GM20431 (cell line): ENCODE measurements around the gene NPB.

ENCODE experiments used
- in situ Hi-C: fragments of 300-500 bp; cut with MseI, MboI; formaldehyde crosslinking; loops from one replicate; pipeline ENCODE4 v1.15.0; 2020; ENCODE audit warnings: low sequenced_read_pairs; ENCODE audit not compliant: unreplicated experiment

Gene NPB

DNA sequence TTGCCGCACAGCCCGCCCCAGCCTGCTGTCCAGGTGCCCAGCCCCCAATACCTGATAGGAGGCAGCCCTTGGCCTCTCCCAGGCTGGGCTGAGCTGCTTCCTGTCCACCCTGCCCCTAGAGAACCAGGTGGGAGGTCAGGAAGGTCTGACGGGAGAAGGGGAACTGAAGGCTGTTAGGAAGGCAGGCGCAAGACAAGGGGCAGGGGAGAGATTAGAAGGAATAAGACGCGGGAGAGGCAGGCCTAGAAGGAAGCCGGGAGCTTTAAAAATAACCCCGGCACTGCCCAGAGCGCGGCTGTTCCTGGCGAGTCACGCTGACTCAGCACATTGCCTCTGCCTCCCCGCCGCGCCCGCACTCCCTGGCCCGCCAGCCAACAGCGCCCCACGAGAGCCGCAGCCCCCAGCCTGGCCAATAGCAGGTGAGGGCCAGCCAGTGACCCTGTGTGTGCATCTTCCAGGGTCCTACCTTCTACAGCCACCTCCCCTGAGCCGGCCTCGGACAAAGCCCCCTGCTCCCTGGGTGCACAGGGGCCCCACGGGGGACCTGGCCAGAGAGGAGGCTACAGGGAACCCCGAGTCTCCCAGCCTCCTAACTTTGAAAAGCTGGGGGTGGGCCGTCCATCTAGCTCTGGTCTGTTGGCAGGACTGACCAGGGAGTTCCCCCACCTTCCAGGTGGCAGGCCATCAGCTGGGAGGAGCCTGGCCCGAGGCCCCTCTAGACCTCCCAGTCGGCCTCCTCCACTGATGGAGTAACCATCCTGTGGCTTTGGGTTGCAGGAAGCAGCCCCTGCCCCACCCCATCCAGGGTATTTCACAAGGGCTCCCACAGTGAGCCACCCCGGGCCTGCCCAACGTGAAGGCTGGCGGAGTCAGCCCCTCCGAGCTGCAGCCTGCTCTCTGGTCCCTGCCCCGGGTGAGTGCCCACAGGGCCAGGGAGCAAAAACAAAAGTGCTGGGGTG is 21.5 kb downstream of the NPB start:
- in situ Hi-C loops = no loop called here

DNA sequence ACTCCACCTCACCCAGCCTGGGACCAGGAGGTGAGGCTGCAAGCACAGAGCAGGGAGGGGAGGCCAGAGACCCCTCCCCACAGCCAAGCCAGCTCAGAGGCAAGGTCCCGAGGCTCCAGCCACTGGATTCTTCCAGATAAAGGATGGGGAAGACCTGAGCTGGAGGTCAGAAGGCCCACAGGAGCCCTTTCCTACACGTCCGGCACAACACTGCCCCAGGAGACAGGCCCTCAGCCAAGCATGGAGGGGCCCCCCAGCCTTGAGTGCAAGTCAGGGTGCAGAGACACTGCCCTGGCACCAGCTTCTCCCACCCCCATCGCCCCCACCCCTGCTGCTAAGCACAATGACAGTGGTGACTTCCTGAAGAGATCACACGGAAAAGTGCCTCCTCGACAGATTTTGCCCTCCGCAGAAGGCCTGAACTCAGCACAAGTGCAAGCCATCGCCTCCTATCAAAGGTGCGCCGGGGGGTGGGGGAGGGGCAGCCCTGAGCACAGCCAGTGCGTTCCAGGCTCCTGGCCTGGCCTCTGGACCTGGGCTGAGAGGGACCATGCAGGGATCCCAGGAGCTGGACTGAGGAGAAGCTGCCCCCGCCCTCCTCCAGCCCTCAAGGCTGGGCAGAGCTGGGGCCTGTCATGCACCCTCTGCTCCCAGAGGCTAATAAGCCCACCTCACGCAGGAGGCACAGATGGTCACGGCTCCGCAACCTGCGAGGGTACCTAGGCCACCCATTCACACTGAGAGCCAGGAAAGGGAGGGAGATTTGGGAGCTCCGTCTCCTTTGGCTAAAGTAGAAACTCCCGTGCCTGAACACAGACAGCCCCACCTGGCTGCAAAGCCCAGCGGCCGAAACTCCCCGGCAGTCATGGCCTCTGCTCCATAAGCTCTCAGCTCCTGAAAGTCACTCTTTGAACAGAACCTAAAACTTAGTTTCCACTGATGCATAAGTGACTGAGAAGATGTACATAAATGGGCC is 22.8 kb downstream of the NPB start:
- in situ Hi-C loops = no loop called here

DNA sequence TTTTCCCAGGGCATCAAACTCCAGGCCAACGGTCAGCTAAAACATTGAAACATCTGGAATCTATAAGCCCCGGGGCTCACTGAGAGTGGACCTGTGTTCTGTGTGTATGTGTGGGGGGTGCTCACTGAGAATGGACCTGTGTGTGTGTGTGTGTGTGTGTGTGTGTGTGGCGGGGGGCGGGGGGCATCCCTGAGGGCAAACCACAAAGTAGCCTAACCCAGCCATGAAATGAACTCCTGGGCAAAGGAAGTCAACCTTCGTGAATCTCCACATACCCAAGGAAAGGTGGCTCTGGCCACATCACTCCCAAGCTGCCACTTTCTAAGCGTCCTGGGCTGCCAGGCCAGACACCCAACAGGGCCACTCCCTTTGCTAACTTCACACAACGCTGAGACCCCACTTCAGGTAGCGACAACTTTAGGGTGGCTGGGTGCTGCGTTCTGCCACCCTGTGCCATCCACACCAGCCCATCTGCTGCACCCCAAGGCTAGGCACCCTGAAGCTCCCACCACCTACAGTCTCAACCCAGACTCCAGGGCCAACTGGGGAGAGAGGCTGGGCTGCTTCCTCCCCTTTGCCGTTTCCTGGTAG is 23.9 kb downstream of the NPB start:
- in situ Hi-C loops = no loop called here

DNA sequence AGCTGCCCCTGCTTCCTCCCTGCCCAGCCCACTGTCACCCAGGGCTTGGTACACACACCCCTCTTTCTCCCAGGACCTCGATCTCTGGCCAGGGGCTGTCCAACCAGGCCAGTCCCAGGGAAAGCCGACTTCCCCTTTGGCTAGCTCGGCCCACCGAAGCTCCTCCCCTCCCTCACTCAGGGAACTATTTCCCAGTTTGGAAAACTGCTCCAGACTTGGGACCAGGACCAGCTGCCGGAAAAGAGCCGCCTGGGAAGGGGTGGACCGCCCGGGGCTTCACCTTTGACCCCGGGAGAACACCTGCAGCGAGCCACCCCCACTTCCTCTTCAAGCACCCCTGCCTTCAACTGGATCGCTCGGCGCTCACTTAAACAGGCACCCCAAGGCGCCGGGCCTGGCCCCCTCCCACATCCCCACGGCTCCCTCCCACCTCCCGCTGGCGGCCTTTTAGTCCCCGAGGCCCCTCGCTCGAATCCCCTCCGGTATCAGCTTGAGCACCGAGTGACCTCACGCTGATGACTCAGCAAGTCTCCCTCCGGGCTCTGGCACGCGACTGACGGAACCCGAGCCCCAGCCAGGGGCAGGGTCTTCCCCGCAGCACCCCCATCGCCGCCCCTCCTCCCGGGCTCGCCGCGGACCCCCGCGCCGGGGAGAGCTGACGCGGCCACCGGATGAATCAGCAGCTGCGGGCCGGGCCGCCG is 24.6 kb downstream of the NPB start:
- in situ Hi-C loops = no loop called here

DNA sequence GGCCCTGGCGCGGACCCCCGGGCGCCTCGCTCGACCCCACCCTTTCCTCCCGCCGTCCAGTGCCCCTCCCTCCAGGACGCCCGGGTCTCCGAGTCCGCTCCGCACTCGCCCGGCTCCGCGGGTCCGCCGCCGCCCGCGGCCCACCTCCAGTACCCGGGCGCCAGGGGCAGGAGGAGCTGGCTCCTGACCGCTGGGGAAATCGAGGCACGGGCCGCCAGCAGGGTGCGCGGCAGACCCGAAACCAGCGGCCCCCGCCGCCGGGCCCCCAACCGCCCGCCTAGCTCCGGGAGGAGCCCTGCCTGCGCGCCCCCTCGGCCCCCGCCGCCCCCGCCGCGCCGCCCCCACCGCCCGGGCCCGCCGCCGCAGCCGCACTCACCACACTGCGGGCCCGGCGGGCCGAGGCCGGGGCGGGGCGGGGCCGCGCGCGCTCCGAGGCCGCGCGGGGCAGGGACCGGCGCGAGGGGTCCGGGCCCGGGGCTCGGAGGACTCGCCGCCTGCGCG is 25.2 kb downstream of the NPB start:
- in situ Hi-C loops = no loop called here

DNA sequence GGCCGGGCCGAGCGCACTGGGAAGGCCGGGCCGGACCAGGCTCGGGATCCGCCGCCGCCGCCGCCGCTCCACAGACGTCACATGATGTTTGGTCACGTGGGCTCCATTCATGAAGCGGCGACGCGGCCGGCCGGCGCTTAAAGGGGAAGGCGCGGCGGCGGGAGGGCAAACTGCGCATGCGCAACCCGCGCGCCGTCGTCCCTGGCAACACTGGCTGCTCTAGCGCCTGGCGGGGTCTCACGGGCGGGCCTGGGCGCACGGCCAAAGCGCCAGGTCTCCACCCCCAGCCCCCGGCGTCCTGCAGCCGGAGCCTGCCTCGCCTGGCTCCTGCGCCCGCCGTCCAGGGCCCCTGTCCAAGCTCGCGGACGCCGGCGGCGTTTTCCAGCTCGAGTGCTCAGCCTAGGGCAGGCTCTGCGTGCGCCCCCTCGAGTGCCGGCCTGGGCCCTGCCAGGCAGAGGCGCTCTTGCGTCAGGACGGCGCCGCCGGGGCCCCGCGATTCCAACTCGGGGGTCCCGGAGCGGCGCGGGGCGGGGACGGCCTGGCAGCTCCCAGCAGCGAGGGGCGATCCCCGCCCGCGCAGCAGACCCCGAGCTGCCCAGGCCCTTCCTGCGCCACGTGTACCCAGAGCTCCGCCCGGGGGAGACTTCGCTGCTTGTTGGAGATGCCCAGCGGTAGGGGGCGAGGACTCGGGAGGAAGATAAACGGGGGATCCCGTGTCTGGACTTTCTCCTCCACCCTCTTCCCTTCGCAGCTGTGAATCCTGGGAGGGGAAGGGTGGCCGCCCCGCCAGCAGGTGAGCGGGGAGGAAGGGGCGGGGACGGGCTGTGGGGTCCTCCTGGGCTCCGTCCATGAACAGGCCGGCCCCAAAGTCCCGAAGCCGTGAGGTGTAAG is 25.9 kb downstream of the NPB start, which contains the start of gene MAFG:
Gene MAFG (minus strand): TSS at position 83 of the 891 bp plus-strand sequence. CDS start 4,550 bp downstream, outside the sequence.
- in situ Hi-C loops = no loop called here

DNA sequence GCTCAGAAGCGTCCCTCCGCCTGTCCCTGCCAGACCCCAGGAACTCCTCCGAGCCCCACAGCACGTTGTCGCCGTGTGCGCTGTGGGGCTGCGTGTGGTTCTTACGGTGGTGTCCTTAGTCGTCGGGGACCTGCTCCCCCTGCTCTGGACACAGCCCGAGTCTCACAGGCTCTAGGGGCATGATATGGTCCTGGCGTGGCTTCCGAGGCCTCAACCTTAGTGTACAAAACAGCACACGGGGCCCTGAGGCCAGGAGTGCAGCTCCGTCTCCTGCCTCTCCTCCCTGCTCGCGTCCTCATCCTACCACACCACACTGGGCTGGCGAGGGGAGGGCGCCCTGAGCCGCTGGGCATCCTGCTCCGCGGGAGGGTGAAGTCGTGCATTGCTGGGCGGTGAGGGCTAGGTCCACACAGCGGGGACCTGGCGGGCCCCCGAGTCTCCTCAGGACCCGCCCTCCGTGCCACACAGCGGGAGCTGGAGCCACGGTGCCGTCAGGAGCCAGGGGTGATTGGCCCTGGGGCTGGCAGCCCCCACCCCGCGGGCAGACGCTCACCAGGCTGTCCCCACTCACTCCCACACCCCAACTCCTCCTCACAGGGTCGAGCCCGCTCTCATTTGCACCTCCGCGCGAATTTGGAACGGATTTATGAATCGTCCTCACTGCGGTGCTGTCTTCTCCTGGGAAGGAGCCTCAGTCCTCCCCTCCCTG is 26.7 kb downstream of the NPB start:
- in situ Hi-C loops = no loop called here

DNA sequence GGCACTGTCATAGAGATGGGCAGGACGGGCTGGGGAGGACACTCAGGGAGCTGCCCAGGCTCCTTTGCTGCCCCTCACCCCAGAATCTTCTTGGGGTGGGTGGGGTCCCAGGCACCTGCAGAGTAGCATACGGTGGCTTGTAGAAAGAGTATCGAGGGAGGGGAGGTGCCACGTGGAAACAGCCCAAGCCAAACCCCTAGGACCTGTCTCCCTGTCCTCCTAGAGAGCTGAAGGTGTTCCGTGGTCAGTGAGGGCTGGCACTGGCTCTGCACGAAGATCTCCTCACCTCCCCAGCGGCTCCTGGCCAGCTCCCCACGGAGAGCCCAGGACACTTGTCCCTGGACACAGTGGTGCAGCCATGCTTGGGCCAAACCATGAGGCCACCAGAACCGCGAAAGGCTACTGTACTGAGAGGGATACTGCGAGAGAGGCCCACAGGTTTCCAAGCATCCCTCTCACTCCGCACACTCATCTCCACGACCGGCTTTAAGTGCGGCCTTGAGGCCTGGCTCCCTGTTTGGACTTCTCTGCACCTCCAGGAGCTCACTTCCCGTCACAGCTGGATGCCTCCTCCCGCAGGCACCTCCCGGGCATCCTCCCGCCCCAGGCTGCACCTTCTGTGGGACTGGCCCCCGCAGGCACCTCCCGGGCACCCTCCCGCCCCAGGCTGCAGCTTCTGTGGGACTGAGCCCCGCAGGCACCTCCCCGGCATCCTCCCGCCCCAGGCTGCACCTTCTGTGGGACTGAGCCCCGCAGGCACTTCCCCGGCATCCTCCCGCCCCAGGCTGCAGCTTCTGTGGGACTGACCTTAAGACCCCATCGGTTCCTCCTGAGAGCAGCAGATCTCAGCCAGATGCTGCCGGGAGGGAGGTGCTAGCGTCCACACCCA is 27.5 kb downstream of the NPB start:
- in situ Hi-C loops = no loop called here

DNA sequence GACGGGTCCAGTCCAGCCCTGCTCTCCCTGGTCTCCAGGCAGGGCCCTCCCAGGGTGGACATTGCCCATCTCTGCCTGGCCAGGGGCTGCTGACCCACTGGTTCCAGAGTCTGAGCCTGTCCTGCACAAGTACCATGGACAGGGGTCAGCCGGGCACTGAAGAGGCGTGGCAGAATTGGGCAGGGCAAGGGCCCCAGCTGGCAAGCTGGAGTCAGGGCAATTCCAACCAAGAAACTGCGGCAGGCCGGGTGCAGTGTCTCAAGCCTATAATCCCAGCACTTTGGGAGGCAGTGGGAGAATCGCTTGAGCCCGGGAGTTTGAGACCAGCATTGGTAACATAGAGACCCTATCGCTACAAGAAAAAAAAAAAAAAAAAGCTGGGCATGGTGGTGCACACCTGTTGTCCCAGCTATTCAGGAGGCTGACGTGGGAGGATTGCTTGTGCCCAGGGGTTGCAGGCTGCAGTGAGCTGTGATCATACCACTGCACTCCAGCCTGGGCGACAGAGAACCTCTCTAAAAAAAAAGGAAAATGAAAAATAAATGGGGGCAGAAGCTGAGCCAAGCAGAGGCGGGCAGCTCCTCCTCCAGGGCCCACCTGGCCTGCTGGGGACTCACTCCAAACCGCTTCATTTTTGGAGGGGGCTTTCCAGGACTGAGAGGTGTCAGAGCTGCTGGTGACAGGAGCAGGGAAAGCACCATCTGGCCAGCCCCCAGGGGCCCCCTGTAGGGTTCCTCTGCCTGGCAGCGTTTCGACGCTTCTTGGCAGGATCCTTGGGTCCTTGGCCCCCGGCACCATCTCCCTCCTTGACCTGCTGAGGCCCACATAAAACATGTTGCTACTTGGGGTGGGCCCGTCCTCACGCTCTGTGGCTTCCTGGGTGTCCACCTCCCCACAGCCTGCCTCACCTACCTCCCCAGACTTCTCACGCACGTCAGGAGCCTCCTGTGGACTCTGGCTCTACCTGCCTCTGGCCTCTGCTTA is 28.4 kb downstream of the NPB start:
- in situ Hi-C loops = no loop called here

DNA sequence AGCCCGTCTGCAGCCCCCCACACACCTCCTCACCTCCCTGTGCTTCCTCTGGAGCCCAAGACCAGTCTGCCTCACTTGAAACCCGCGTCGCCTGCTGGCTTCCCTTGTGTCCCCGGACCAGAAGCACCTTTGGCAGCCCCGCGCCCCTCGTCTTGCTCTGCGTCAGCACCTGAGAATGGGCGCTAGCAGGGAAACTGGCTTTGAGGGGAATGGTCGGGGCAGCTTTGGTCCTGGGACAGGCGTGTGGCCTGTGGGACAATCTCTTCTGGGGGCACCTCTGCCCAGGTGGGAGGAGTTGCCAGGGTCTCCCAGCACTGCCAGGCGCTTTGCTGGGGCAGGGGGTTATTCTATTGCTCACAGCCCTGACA is 29.1 kb downstream of the NPB start:
- in situ Hi-C loops = no loop called here

DNA sequence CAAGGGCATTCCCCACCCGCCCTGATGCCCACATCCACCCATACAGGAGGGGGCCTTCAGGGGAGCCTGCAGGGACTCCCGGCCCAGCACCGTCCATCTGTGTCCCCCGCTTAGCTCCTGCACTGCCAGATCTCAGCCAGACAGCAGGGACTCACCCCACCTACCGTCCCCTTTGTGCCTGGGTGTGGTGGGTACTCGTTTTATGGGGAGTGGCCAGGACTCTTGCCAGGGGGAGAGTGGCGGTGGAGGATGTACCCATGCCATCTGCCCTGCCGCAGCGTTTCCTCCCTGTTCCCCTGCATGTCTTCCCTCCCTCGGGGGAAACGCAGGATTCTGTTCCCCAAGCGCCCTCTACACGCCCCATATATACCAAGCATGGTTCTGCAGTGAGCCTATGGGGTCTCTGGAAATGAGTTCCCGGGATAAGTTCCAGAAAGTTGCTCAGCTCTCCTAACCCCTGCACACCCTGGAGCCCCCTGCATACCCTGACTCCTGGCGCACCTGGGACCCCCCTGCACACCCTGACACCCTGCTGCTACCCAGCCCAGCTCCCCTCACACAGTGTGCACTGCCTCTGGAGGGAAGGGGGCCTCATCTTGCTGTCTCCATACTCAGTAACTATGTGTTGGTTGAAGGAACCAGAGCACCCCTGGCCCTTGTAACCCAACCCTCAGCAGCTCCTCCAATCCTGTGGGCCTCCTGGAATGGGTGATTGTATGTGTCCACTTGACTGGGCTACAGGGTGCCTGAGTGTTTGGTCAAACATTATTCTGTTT is 29.7 kb downstream of the NPB start:
- in situ Hi-C loops = no loop called here

DNA sequence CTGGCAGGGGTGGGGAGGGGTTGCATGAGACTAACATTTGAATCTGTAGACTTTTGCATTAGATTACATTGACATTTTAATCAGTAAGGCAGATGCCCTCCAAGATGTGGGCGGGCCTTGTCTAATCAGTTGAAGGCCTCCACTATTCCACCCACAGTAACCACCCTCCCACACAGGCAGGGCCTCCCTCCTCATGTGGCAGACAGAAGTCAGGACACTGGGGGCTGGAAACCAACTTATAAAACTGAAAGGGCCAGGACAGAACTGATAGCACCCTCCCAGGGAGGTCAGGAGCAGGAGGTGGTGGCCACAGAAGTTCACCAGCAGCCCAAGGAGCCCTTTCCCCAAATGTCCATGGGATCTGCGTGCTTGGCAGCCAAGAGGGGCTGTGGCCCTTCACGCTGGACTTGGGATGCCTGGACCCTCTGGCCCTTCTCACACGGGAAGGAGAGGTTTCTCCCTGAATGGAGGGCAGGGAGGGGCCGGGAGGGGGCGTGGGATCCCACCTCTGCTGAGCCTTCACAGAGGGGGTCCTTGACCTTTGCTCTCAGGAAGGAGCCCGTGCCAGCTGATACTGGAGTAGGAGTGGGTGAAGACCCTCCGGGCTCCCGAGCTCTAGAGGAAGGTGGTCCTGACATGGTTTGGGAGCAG is 30.4 kb downstream of the NPB start:
- in situ Hi-C loops = no loop called here

DNA sequence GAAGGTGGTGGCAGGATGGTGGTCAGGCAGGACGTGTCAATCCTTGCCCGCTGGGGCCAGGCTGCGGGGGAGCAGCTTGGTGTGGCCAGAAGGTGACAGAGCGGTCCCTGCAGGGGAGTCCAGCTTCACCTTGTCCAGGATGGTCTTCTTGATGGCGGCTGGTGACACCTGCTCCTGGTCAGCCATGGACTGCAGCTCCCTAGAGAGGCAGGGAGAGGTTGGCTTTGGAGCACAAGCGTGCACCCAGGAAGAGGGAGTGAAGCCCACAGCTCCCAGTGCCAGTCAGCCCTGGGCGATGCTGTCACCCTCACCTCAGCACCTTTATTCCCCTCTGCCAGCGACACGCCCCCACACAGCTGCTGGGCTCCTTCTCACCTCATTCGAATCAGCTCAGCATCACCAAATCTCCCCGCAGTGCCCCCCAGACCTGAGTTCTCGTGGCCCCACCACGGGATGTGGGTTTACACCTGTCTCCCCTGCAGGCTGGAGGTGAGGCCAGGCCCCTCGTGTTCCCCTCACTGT is 31.2 kb downstream of the NPB start:
- in situ Hi-C loops = no loop called here

DNA sequence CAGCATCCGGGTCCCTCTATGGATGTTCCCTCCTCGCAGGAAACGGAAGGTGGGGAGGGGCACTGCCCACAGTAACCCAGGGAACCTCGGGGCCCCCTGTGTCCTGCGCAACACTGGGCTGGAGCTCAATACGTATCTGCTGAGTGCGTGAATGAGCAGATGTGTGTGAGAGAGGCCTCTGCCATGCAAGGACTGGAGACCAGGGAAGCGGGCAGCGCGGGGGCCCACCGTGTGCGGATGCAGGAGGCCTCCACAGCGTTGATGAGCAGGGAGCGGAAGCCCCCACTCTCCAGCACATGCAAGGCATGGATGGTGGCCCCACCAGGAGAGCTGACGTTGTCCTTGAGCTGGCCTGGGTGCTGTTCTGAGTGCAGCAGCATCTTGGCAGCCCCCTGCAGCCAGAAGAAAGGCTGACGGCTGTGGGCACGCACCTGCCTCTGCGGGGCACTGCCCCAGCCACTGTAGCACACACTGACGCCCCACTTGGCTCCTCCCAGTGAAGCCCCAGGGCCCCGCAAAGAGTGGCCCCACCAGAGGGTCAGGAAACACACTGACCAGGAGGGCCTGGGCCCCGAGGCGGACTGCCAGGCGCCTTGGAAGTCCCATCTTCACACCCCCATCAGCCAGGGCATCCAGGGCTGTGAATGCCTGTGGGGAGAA is 32.2 kb downstream of the NPB start:
- in situ Hi-C loops = no loop called here
